ENCODE measurements around the gene PRKCE.

Gene PRKCE

GRCh38 chr2:45743531-45744396 is 92.3 kb downstream of the PRKCE start:
- no peak for DNase-seq (ENCODE audit: low read depth, low spot score)
- H3K27ac ChIP-seq = no peak overlapping the region

DNA sequence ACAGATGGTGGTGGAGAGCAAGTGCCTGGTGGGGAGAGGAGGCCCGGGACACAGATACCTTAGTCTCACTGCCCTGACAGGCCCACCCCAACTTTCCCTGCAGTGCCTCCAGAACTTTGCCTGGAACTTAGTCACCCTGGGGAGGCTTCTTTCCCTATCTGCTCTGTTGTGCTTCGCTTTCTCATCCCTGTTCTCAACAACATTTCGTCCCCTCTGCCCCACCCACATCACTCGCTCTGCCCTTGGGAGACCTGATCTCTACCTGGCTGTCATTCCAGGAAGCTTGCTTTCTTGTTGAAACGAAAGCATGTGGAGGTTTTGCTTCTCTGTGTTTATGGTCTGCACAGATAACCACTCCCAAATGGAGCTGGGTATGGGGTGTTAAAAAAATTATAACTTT is 93.8 kb downstream of the PRKCE start:
- H3K27ac ChIP-seq = no peak overlapping the region
- no peak for DNase-seq (ENCODE audit: low read depth, low spot score)

DNA sequence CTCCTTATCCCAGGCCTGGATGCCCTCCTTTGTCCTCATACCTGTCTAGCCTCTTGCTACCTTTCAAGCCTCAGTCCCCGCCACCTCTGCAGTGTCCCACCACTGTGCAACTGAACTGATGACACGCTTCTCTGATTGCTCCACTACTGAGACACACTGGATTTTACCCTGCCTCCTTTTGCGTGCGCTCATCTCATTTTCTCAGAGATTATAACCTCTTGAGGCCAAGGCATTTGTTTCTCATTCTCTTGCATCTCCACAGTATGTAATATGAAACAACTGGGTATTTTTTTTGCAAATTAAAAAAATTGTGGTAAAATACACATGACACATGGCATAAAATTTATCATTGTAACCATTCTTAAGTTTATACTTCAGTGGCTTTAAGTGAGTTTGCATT is 95.4 kb downstream of the PRKCE start:
- DNase-seq (ENCODE audit: low read depth, low spot score) = no peak
- no peak overlapping the region for H3K27ac ChIP-seq

DNA sequence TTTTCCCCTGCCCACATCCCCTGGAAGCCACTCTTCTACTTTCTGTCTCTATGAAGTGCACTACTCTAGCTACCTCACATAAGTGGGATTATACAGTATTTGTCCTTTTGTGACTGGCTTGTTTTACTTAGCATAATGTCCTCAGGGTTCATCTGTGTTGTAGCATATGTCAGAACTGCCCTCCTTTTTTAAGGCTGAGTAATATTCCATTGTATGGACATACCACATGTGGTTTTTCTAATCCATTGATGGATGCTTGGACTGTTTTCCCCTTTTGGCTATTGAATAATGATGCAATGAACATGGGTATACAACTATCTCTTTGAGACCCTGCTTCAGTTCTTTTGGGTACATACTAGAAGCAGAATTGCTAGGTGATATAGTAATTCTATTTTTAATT is 95.9 kb downstream of the PRKCE start:
- no peak overlapping the region for H3K27ac ChIP-seq
- DNase-seq (ENCODE audit: low read depth, low spot score) = no peak

- H3K27ac ChIP-seq = no peak overlapping the region
- no peak for DNase-seq (ENCODE audit: low read depth, low spot score)
These were observed 96.8 kb downstream of the PRKCE start for GRCh38 chr2:45748239-45748638.

DNA sequence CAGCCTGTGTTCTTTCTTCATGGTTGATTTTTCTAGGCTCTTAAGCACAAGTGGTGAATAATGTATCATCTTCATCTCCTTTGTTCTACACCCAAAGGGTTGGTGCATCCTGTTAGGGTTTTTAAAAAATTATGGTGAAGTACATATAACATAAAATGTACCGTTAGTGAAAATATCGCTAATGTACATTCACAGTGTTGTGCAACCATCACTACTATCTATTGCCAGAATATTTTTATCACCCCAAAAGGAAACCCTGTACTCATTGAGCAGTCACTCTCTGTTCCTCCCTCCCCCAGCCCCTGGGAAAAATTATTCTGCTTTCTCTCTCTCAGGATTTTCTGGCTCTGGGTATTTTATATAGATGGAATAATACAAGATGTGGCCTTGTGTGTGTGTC is 98.5 kb downstream of the PRKCE start:
- no peak overlapping the region for H3K27ac ChIP-seq
- DNase-seq (ENCODE audit: low read depth, low spot score) = no peak

DNA sequence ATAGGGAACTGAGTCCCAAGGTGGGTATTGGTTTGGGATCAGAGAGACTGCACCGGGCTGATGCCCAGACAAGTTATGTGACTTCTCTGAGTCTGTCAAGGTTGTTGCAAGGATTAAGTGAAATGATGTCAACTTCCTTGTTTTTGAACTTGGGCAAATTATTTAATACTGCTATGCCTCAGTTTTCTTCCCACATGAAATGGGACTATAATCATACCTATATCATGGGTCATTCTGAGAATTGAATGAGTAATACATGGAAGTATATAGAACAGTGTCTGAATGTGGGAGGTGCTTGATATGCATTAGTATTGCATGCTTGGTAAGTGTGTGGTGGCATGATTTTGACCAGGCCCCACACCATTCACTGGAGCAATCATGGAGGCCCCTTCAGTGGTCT is 99.0 kb downstream of the PRKCE start:
- DNase-seq (ENCODE audit: low read depth, low spot score) = no peak

DNA sequence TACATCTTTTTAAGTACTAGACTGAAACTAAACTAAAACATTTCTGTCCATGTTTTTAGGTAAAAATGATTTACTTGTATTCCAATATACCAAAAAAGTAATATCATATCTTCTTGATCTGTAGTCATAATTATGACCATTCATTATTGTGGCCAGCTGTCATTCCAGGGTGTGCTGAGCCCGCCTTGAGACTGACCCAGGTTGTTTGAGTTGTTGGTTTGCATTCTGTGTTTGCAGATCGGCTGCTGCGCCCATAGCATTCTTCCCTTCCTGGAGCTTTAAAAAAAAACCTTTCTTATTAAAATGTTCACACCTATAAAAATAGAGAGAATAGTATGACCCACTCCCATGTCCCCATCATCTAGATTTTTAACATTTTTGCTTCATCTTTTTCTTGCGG is 101.9 kb downstream of the PRKCE start:
- no peak overlapping the region for H3K27ac ChIP-seq
- DNase-seq (ENCODE audit: low read depth, low spot score) = no peak

More for the DNA sequence above, 99.0 kb downstream of the PRKCE start:
- H3K27ac ChIP-seq = no peak overlapping the region

GRCh38 chr2:45754131-45755010 is 102.9 kb downstream of the PRKCE start:
- H3K27ac ChIP-seq = no peak overlapping the region
- DNase-seq (ENCODE audit: low read depth, low spot score) = no peak

DNA sequence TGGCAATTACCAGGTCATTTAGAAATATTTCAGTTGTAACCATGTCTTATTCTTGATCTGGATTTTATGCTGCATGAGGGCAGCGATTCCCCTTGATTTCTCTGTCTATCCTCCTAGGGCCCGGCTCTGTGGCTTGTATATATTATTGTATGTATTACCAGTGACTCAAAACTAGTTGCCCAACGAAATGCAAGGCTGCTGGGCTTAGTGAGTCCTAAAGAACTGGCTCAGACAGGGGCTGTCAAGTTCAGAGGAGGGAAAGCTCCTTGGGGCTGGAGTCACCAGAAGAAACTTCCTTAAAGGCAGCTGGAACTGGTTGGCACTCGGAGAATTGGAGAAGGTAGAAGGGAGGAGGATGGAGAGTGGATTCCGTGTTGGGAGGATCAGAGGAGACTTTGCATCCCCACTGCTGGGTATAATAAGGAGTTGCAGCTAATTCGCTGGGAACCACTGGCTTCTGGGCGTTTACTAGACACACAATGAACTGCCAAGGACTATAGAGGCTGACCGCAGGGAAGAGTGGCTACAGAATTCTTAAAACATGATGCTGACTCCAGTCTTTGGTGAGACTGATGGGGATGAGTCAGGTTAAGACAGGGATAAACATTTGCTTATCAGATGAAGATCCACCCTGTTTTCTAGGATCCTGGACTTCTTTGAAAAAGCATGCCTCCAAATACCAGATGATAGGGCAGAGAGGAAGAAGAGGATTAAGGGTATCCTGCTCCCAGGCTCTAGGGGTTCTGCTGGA is 104.3 kb downstream of the PRKCE start:
- no peak overlapping the region for H3K27ac ChIP-seq

DNA sequence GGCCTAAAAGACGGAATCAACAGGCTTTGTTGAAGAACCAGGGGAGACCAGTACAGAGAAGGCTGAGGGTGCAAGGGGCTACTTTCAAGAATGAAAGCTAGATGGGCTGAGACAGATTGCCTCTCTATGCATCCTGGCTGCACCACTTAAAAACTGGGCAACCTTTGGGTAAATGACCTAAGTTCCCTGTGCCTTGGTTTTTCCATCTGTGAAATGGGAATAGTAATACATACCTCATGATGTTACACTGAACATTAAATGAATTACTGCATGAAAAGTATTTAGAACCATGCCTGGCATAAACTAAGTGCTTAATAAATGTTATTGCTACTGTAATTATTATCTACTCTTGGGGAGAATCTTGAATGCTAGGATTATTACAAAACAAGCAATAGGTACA is 106.5 kb downstream of the PRKCE start:
- DNase-seq (ENCODE audit: low read depth, low spot score) = no peak
- H3K27ac ChIP-seq = no peak overlapping the region

More for the DNA sequence above, 104.3 kb downstream of the PRKCE start:
- no peak for DNase-seq (ENCODE audit: low read depth, low spot score)

GRCh38 chr2:45759310-45759851 is 107.9 kb downstream of the PRKCE start:
- no peak overlapping the region for H3K27ac ChIP-seq
- no peak for DNase-seq (ENCODE audit: low read depth, low spot score)

- H3K27ac ChIP-seq = no peak overlapping the region
- DNase-seq (ENCODE audit: low read depth, low spot score) = no peak
These were observed 110.2 kb downstream of the PRKCE start for GRCh38 chr2:45761635-45762034.

DNA sequence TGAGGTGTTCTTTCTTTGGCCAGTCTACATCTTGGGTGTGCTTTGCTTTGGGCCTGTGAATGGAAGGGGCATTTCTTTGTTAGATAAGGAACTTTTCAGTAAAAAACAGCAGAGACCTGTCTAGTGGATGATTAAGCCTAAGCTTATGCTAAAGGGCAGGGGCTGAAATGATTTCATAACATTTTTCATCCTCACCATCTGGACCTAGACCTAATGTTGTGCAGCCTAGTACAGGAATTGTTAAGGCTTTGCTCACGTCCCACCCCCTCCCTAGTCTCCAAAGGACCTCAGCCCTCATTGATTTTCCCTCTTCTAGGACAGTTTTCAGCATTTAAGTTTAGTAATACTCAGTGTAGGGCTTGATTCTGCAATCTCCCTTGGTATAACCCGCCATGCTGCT is 111.8 kb downstream of the PRKCE start:
- no peak for DNase-seq (ENCODE audit: low read depth, low spot score)
- no peak overlapping the region for H3K27ac ChIP-seq

GRCh38 chr2:45763797-45764196 is 112.3 kb downstream of the PRKCE start:
- no peak overlapping the region for H3K27ac ChIP-seq
- no peak for DNase-seq (ENCODE audit: low read depth, low spot score)

- DNase-seq (ENCODE audit: low read depth, low spot score) = no peak
These were observed 113.7 kb downstream of the PRKCE start for GRCh38 chr2:45765007-45765727.

DNA sequence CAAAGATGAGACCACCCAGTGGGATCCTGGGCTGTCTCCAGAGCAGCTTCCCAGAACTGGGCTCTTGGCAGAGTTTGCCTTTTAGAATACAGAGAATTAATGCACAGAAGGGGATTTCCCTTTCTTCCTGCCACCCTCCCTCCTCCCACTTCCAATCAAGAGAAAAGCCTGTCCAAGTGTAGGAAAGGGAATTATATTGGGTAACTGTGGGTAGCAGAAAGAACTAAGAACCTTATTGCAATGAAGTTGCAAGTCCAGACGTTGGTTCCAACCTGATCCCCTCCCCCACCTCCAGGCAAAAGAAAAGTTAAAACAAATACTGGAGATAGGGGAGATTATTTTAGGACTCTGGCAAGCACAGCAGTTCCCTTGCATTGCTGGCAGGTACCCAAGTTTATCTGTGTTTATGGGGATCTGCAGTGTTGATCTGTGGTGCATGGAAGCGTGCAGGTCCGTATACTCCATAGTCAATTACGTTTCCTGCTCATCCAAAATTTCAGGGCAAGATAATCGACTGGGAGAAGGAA is 114.3 kb downstream of the PRKCE start:
- no peak for DNase-seq (ENCODE audit: low read depth, low spot score)
- no peak overlapping the region for H3K27ac ChIP-seq

More at GRCh38 chr2:45765007-45765727, 113.7 kb downstream of the PRKCE start:
- H3K27ac ChIP-seq = no peak overlapping the region

- H3K27ac ChIP-seq = no peak overlapping the region
- no peak for DNase-seq (ENCODE audit: low read depth, low spot score)
These were observed 116.7 kb downstream of the PRKCE start for GRCh38 chr2:45768208-45768607.

DNA sequence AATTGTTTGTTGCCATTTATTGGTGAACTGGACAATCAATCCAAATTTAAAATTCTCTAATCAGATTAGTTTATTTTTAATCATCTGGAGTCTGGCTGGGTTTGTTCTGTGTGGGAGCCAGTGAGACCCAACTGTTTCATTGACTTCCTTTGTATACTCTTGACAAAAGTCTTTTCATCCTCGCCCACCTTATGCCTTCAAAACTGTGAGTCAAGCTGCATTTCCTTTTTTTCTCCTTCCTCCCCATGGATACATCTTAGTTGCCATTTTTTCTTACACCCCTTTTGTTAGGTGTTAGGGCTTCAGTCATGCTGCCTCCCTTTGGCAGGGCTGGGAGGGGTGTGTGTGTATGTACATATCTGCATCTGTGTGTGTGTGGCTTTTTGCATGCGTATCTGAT is 117.6 kb downstream of the PRKCE start:
- no peak for DNase-seq (ENCODE audit: low read depth, low spot score)
- no peak overlapping the region for H3K27ac ChIP-seq
